Measurements from ENCODE around the gene VTN. TPM values are rescaled to one million over a fixed set of nuclear protein-coding genes. Genes with fewer than 3 reads are reported as not detected.

Gene VTN
- total and polyA plus RNA-seq, 3 donors from 2014 or later = 6.5 to 57.9 (median 9.7) TPM

GRCh38 chr17:28392491-28392890, 22.4 kb upstream of the VTN start:
- H3K27me3 ChIP-seq = no peaks in the 10 kb centered on the region
- H3K9me3 ChIP-seq = no peaks in the 10 kb centered on the region
- H3K36me3 ChIP-seq (ENCODE audit: low read depth, missing control alignments) = no peaks in the 10 kb centered on the region
- 82% methylated on average over 10 of the region's 10 CpGs for WGBS, 2 donors
- TF ChIP-seq POLR2A (IDR thresholded peaks at IDR 0.05) = no peak
- TF ChIP-seq CTCF (IDR thresholded peaks at IDR 0.05) = no peak
- no peaks in the 10 kb centered on the region for H3K4me1 ChIP-seq
- intact Hi-C loops (cut with DNase I; ENCODE audit: low total_unique reads) = no loop called here
- H3K4me3 ChIP-seq = no peak overlapping the region
- DNase-seq = no peak
- no peak overlapping the region for H3K27ac ChIP-seq

- Histone ChIP-seq H3K4me3 (no peak overlapping the region), H3K27me3 (no peaks in the 10 kb centered on the region), H3K27ac (no peak overlapping the region), H3K9me3 (no peaks in the 10 kb centered on the region), H3K36me3 (ENCODE audit: low read depth, missing control alignments) (no peaks in the 10 kb centered on the region), H3K4me1 (no peaks in the 10 kb centered on the region)
- DNase-seq = no peak
- intact Hi-C loops (cut with DNase I; ENCODE audit: low total_unique reads) = no loop called here
- TF ChIP-seq POLR2A (IDR thresholded peaks at IDR 0.05) (no peak), CTCF (IDR thresholded peaks at IDR 0.05) (no peak)
- WGBS, 2 donors = 46 to 85% methylated on average over 2 of the region's 2 CpGs
Observed at GRCh38 chr17:28391401-28391800, 21.3 kb upstream of the VTN start.

- no peak for DNase-seq
- Histone ChIP-seq H3K4me3 (no peak overlapping the region), H3K27me3 (no peaks in the 10 kb centered on the region), H3K4me1 (no peaks in the 10 kb centered on the region), H3K36me3 (ENCODE audit: low read depth, missing control alignments) (no peaks in the 10 kb centered on the region), H3K9me3 (no peaks in the 10 kb centered on the region), H3K27ac (no peak overlapping the region)
- TF ChIP-seq POLR2A (IDR thresholded peaks at IDR 0.05) (no peak), CTCF (IDR thresholded peaks at IDR 0.05) (no peak)
- WGBS, 2 donors = 85 to 89% methylated on average over 1 of the region's 1 CpG
- intact Hi-C loops (cut with DNase I; ENCODE audit: low total_unique reads) = no loop called here
Observed at GRCh38 chr17:28390984-28391383, 20.9 kb upstream of the VTN start.

GRCh38 chr17:28390563-28390962, 20.5 kb upstream of the VTN start:
- Histone ChIP-seq H3K27ac (no peak overlapping the region), H3K9me3 (no peaks in the 10 kb centered on the region), H3K27me3 (no peaks in the 10 kb centered on the region), H3K36me3 (ENCODE audit: low read depth, missing control alignments) (no peaks in the 10 kb centered on the region), H3K4me3 (no peak overlapping the region), H3K4me1 (no peaks in the 10 kb centered on the region)
- DNase-seq = no peak
- TF ChIP-seq CTCF (IDR thresholded peaks at IDR 0.05) = no peak
- TF ChIP-seq POLR2A (IDR thresholded peaks at IDR 0.05) = no peak
- WGBS, 2 donors = 92 to 95% methylated on average over 2 of the region's 2 CpGs
- intact Hi-C loops (cut with DNase I; ENCODE audit: low total_unique reads) = no loop called here

GRCh38 chr17:28390141-28390540, 20.0 kb upstream of the VTN start:
- Histone ChIP-seq H3K36me3 (ENCODE audit: low read depth, missing control alignments) (no peaks in the 10 kb centered on the region), H3K9me3 (no peaks in the 10 kb centered on the region), H3K27me3 (no peaks in the 10 kb centered on the region), H3K4me3 (no peak overlapping the region), H3K4me1 (no peaks in the 10 kb centered on the region), H3K27ac (no peak overlapping the region)
- DNase-seq = no peak
- WGBS, 2 donors = 77 to 79% methylated on average over 1 of the region's 1 CpG
- intact Hi-C loops (cut with DNase I; ENCODE audit: low total_unique reads) = no loop called here
- TF ChIP-seq CTCF (IDR thresholded peaks at IDR 0.05) (no peak), POLR2A (IDR thresholded peaks at IDR 0.05) (no peak)
